IPS DF 6.9 (cell line): Measurements from ENCODE around the gene TMEM126A.

ENCODE experiments used
- DNase-seq: peaks from one replicate; pipeline ENCODE4 v3.0.0-alpha.2; 2013; ENCODE audit warnings: low read depth, low spot score
- H3K27ac ChIP-seq: one replicate; pipeline ENCODE4 v1.5.1; 2013; ENCODE audit warnings: low read length, control low read depth
- H3K27me3 ChIP-seq: 2 replicates; pipeline ENCODE4 v1.6.1; 2013; ENCODE audit warnings: mild to moderate bottlenecking, low read length; ENCODE audit not compliant: control insufficient read depth, insufficient read depth
- H3K36me3 ChIP-seq: 2 replicates; pipeline ENCODE4 v1.6.1; 2013; ENCODE audit warnings: low read length; ENCODE audit not compliant: control insufficient read depth, insufficient read depth
- H3K4me1 ChIP-seq: 2 replicates; pipeline ENCODE4 v1.6.1; 2013; ENCODE audit warnings: low read length; ENCODE audit not compliant: control insufficient read depth, insufficient read depth
- H3K4me3 ChIP-seq: 2 replicates; pipeline ENCODE4 v1.5.1; 2013; ENCODE audit warnings: mild to moderate bottlenecking, low read length
- H3K9me3 ChIP-seq: 2 replicates; pipeline ENCODE4 v1.6.1; 2013; ENCODE audit warnings: low read length, inconsistent platforms; ENCODE audit not compliant: control insufficient read depth, insufficient read depth
- WGBS: extraction: QIAGEN DNeasy Blood & Tissue Kit; methylation state at CpG from one replicate; pipeline ENCODE4 v1.1.7; 2013; ENCODE audit warnings: mixed read lengths, missing lambda C conversion rate; ENCODE audit not compliant: insufficient read length, insufficient coverage; 5-methylcytosine and 5-hydroxymethylcytosine counted together

TMEM126A gene

GRCh38 chr11:85697747-85698146 lies 50.0 kb downstream of the TMEM126A start:
- Histone ChIP-seq H3K36me3 (no peaks in the 10 kb centered on the region), H3K9me3 (no peaks in the 10 kb centered on the region), H3K4me3 (no peak overlapping the region), H3K27ac (no peak overlapping the region), H3K4me1 (no peaks in the 10 kb centered on the region), H3K27me3 (no peaks in the 10 kb centered on the region)
- DNase-seq = no peak
- WGBS = no CpG with 5 or more reads among the region's 2 CpGs

GRCh38 chr11:85698195-85698594 lies 50.4 kb downstream of the TMEM126A start:
- DNase-seq = no peak
- no peaks in the 10 kb centered on the region for H3K27me3 ChIP-seq
- no peaks in the 10 kb centered on the region for H3K9me3 ChIP-seq
- no peak overlapping the region for H3K4me3 ChIP-seq
- no CpG with 5 or more reads among the region's 1 CpG for WGBS
- H3K36me3 ChIP-seq = no peaks in the 10 kb centered on the region
- H3K4me1 ChIP-seq = no peaks in the 10 kb centered on the region
- H3K27ac ChIP-seq = no peak overlapping the region

GRCh38 chr11:85699957-85700741 lies 52.4 kb downstream of the TMEM126A start:
- no peak overlapping the region for H3K27ac ChIP-seq
- H3K9me3 ChIP-seq = no peaks in the 10 kb centered on the region
- H3K4me3 ChIP-seq = no peak overlapping the region
- DNase-seq = no peak
- no CpG with 5 or more reads among the region's 2 CpGs for WGBS
- H3K36me3 ChIP-seq = no peaks in the 10 kb centered on the region
- no peaks in the 10 kb centered on the region for H3K27me3 ChIP-seq
- H3K4me1 ChIP-seq = no peaks in the 10 kb centered on the region

GRCh38 chr11:85704967-85705366 lies 57.2 kb downstream of the TMEM126A start:
- no peak for DNase-seq
- Histone ChIP-seq H3K27ac (no peak overlapping the region), H3K4me3 (no peak overlapping the region), H3K4me1 (no peaks in the 10 kb centered on the region), H3K9me3 (no peaks in the 10 kb centered on the region), H3K36me3 (no peaks in the 10 kb centered on the region), H3K27me3 (no peaks in the 10 kb centered on the region)
- WGBS = no CpG with 5 or more reads among the region's 3 CpGs

- Histone ChIP-seq H3K36me3 (no peaks in the 10 kb centered on the region), H3K27ac (no peak overlapping the region), H3K27me3 (no peaks in the 10 kb centered on the region), H3K9me3 (no peaks in the 10 kb centered on the region), H3K4me1 (no peaks in the 10 kb centered on the region), H3K4me3 (no peak overlapping the region)
- no peak for DNase-seq
Observed at GRCh38 chr11:85705800-85706199, 58.0 kb downstream of the TMEM126A start.
